ENCODE results near the gene KDELR3. TPM values are rescaled to one million over a fixed set of nuclear protein-coding genes. Genes with fewer than 3 reads are reported as not detected.

Gene KDELR3
- total RNA-seq, 1 experiment from 2014 or later, result 33.1 TPM

DNA sequence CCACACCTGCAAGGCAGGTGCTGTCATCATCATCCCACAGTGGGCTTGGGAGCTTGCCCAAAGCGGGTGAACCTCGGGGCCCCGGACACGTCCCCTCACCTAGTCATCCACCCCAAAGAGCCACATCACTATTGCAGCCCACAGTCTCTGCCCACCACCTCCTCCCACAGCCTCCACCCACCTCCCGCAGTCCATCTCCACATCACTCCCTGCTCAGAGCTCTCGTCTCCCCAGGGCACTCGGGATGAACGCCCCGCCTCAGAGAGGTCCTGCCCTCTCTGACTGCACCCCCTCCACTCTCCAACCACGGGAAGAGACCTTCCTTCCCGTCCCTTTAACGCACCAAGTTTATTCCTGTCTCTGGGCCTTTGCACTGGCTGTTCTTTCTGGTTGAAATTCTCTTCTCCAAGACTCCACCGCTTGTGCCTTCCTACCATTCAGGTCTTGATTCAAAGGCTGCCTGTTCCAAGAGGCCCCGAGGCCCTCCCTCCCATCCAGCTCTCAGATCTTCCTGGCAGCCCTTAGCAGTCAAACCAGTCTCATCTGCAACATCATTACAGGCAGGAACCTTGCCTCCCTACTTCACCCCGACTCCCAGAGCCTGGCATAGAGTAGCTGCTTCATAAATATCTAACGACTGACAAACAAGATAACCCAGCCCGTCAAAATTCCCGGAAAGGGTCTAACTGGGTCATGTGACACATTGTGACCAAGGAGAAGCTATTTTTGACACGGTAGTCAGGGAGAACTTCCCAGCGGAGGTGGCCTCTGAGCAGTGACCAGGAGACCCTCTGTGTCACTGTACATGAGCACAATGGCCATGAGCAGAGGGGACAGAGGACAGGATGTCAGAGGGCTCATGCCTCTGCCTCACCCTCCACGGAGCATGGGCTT, 24.0 kb upstream of the KDELR3 start:
- H3K27ac ChIP-seq (ENCODE audit: low read depth, low read length), result no peak overlapping the region
- ChIA-PET RAD21 (ENCODE audit: low non-redundant PET in 1 of 2, low total read pairs in 2 of 2, uncharacterized antibody in 2 of 2, unreplicated experiment in 2 of 2) (no interaction called here), CTCF (no interaction called here), POLR2A (no interaction called here)
- H3K79me2 ChIP-seq (ENCODE audit: insufficient read depth, low read length), result no peaks in the 10 kb centered on the region
- no peak overlapping the region for H2AFZ ChIP-seq (ENCODE audit: low read depth, low read length, poor library complexity, severe bottlenecking)
- H3K4me2 ChIP-seq (ENCODE audit: low read length), result no peak overlapping the region
- H3K27me3 ChIP-seq (ENCODE audit: insufficient read depth, low read length), result no peaks in the 10 kb centered on the region
- H3K9ac ChIP-seq (ENCODE audit: low read length), result no peak overlapping the region
- no peaks in the 10 kb centered on the region for H3K4me1 ChIP-seq (ENCODE audit: control insufficient read depth in 1 of 2, insufficient read depth in 2 of 2, low read length in 2 of 2)
- BruUV-seq (replicated peaks), result no TSS peak
- H3K9me2 ChIP-seq (ENCODE audit: insufficient read depth), result no peaks in the 10 kb centered on the region
- H4K20me1 ChIP-seq (ENCODE audit: insufficient read depth), result no peaks in the 10 kb centered on the region
- TF ChIP-seq TCF7L2 (IDR thresholded peaks at IDR 0.05; ENCODE audit: borderline replicate concordance, extremely low read depth, insufficient read depth, insufficient read length), result no peak
- no peak for TF ChIP-seq EGR1 (IDR thresholded peaks at IDR 0.05; ENCODE audit: low read depth)
- TF ChIP-seq, protein P1, sequence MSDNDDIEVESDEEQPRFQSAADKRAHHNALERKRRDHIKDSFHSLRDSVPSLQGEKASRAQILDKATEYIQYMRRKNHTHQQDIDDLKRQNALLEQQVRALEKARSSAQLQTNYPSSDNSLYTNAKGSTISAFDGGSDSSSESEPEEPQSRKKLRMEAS (IDR thresholded peaks at IDR 0.05), result no peak
- no peak for TF ChIP-seq ELF1 (IDR thresholded peaks at IDR 0.05; ENCODE audit: borderline replicate concordance, low read depth)
- TF ChIP-seq ZFX (IDR thresholded peaks at IDR 0.05), result no peak
- no peak for TF ChIP-seq CEBPB (IDR thresholded peaks at IDR 0.05; ENCODE audit: low read depth)
- no peak for TF ChIP-seq SRF (IDR thresholded peaks at IDR 0.05; ENCODE audit: low read depth)
- no peak for TF ChIP-seq RAD21 (IDR thresholded peaks at IDR 0.05; ENCODE audit: low read depth)
- no peak for TF ChIP-seq EZH2phosphoT487 (IDR thresholded peaks at IDR 0.05; ENCODE audit: borderline replicate concordance)
- TF ChIP-seq CBX3 (IDR thresholded peaks at IDR 0.05; ENCODE audit: low read depth), result no peak
- TF ChIP-seq, protein P2, sequence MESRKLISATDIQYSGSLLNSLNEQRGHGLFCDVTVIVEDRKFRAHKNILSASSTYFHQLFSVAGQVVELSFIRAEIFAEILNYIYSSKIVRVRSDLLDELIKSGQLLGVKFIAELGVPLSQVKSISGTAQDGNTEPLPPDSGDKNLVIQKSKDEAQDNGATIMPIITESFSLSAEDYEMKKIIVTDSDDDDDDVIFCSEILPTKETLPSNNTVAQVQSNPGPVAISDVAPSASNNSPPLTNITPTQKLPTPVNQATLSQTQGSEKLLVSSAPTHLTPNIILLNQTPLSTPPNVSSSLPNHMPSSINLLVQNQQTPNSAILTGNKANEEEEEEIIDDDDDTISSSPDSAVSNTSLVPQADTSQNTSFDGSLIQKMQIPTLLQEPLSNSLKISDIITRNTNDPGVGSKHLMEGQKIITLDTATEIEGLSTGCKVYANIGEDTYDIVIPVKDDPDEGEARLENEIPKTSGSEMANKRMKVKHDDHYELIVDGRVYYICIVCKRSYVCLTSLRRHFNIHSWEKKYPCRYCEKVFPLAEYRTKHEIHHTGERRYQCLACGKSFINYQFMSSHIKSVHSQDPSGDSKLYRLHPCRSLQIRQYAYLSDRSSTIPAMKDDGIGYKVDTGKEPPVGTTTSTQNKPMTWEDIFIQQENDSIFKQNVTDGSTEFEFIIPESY (IDR thresholded peaks at IDR 0.05; ENCODE audit: extremely low read depth, insufficient replicate concordance, low read length), result no peak
- TF ChIP-seq YY1 (IDR thresholded peaks at IDR 0.05; ENCODE audit: extremely low read depth, insufficient replicate concordance, low read depth, low read length), result no peak
- TF ChIP-seq FOSL1 (IDR thresholded peaks at IDR 0.05; ENCODE audit: low read depth), result no peak
- H3K4me3 ChIP-seq (replicated peaks in 1 of 2; ENCODE audit: low read depth in 1 of 2, low read length in 2 of 2), result no peak overlapping the region
- DNase-seq (ENCODE audit: low read depth, low spot score), result no peak
- H3K36me3 ChIP-seq (ENCODE audit: control insufficient read depth in 1 of 2, insufficient read depth in 2 of 2, low read length in 2 of 2), result no peaks in the 10 kb centered on the region
- ATAC-seq, result no peak
- H3K9me3 ChIP-seq (ENCODE audit: control insufficient read depth in 1 of 2, insufficient read depth in 1 of 2, low read depth in 1 of 2, low read length in 2 of 2), result no peaks in the 10 kb centered on the region
- intact Hi-C loops (cut with micrococcal nuclease), result no loop called here

Data from HCT116 (cell line).